Adrenal gland (tissue), 12 donors: ENCODE data around the gene GFOD1. TPM values are rescaled to one million over a fixed set of nuclear protein-coding genes. Genes with fewer than 3 reads are reported as not detected.

Source experiments
- DNase-seq, 7 donors: peaks; one replicate each; pipeline ENCODE4 v3.0.0-alpha.2; 2019 to 2020
- H3K27ac ChIP-seq, 5 donors: fragments of 200-600 bp; sonication (generic) in 4 of 5; 1 replicate in 3 of 5; 2 replicates in 2 of 5; pipeline versions ENCODE4 v1.5.1 to v1.8.0; 2016 to 2020; ENCODE audit warnings: mild to moderate bottlenecking in 1 of 5
- H3K27me3 ChIP-seq: fragments of 200-600 bp; 2 replicates; pipeline ENCODE4 v1.8.0; 2021
- H3K36me3 ChIP-seq, 2 donors: fragments of 200-600 bp; replicated peaks in 1 of 2; 1 replicate in 1 of 2; 2 replicates in 1 of 2; pipeline versions ENCODE4 v1.5.1 to v1.8.0; 2018 to 2022
- H3K4me1 ChIP-seq, 2 donors: fragments of 200-600 bp; replicated peaks in 1 of 2; 1 replicate in 1 of 2; 2 replicates in 1 of 2; pipeline versions ENCODE4 v1.5.1 to v1.8.0; 2018 to 2021
- H3K4me3 ChIP-seq, 4 donors: fragments of 200-600 bp; sonication (generic) in 3 of 4; one replicate each; pipeline ENCODE4 v1.5.1; 2016 to 2018
- H3K9me3 ChIP-seq, 3 donors: fragments of 200-600 bp; sonication (generic) in 1 of 3; replicated peaks in 1 of 3; 1 replicate in 2 of 3; 2 replicates in 1 of 3; pipeline versions ENCODE4 v1.5.1 to v1.8.0; 2016 to 2021
- CTCF ChIP-seq, 6 experiments: fragments of 450-650 bp in 4 of 6; fragments of 200-600 bp in 2 of 6; sonication (generic) in 1 of 6; IDR thresholded peaks; 1 replicate in 5 of 6; 2 replicates in 1 of 6; pipeline versions ENCODE4 v1.5.1 to v1.8.0; 2016 to 2021; ENCODE audit warnings: antibody characterized with exemption in 6 of 6, mild to moderate bottlenecking in 2 of 6, moderate library complexity in 1 of 6
- POLR2A ChIP-seq, 2 donors: fragments of 450-650 bp; IDR thresholded peaks; one replicate each; pipeline ENCODE4 v1.6.1; 2017; ENCODE audit warnings: antibody characterized with exemption in 2 of 2, mild to moderate bottlenecking in 2 of 2, moderate library complexity in 1 of 2
- WGBS, 4 donors: extraction: QIAGEN DNeasy Blood & Tissue Kit in 2 of 4; methylation state at CpG; one replicate each; pipeline versions ENCODE4 v1.1.5 to v1.1.7; 2013 to 2017; 5-methylcytosine and 5-hydroxymethylcytosine counted together
- intact Hi-C, 2 donors: fragments of 100-400 bp; cut with DNase I; formaldehyde crosslinking; loops; one replicate each; pipeline versions ENCODE4 v1.14.1 to v1.15.0; 2022 to 2023
- polyA plus RNA-seq, 3 donors: library from polyadenylated mRNA; stranded (reverse); fragments of 200-250 nt in 2 of 3; fragments of 350-450 nt in 1 of 3; fragmentation: Illumina TruSeq in 1 of 3; extraction: RNeasy Lipid Tissue Mini Kit (QIAGEN cat#74804) in 1 of 3; gene quantifications; one replicate each; pipeline ENCODE4 v1.2.3, GENCODE V29; 2013 to 2014
- total RNA-seq, 9 donors: library from RNA; depleted of rRNA in 4 of 9; stranded (reverse); fragments of >200 nt in 4 of 9; fragments of 120-200 nt in 1 of 9; fragmentation: NEBNext Ultra II Directional in 1 of 9; extraction: Animal tissue kit (Norgen Biotek cat#: 25700) in 1 of 9; gene quantifications; one replicate each; pipeline versions ENCODE4 v1.1.0 to v1.2.4, GENCODE V29; 2013 to 2023
- donor health status: healthy with polysubstance abuse.
- donor health status: Bipolar disorder and iron deficiency.
- donor health status: DM: yes; HTN: yes; CAD: no.
- donor health status: DM: no; HTN: no; CAD: no.
- donor health status: DM: no; HTN: no; CAD: no.
- donor health status: DM: yes; HTN: yes; CAD: no.

GFOD1 gene
- total and polyA plus RNA-seq, 12 donors = 1.9 to 7.7 (median 4.1) TPM

- WGBS, 4 donors = 91 to 97% (median 95%) methylated on average over 5 of the region's 5 CpGs
Observed at GRCh38 chr6:13319891-13320564, 167.4 kb downstream of the GFOD1 start.

GRCh38 chr6:13318821-13319220, 168.6 kb downstream of the GFOD1 start:
- Histone ChIP-seq H3K4me1 (no peaks in the 10 kb centered on the region), H3K4me3 (no peak overlapping the region), H3K9me3 (no peaks in the 10 kb centered on the region), H3K27me3 (no peaks in the 10 kb centered on the region), H3K36me3 (peaks cover 0 to 45% of the 10 kb centered on the region in 2 donors), H3K27ac (no peak overlapping the region)
- TF ChIP-seq CTCF (IDR thresholded peaks at IDR 0.05) = no peak
- no peak for TF ChIP-seq POLR2A (IDR thresholded peaks at IDR 0.05)
- intact Hi-C loops = no loop called here
- 75 to 87% (median 79%) methylated on average over 2 of the region's 2 CpGs for WGBS, 4 donors
- DNase-seq = no peak

More at GRCh38 chr6:13319891-13320564, 167.4 kb downstream of the GFOD1 start:
- Histone ChIP-seq H3K27me3 (no peaks in the 10 kb centered on the region), H3K9me3 (no peaks in the 10 kb centered on the region), H3K36me3 (peaks cover 0 to 46% of the 10 kb centered on the region in 2 donors), H3K4me1 (no peaks in the 10 kb centered on the region), H3K27ac (no peak overlapping the region), H3K4me3 (no peak overlapping the region)
- TF ChIP-seq POLR2A (IDR thresholded peaks at IDR 0.05) (no peak), CTCF (IDR thresholded peaks at IDR 0.05) (no peak)
- intact Hi-C loops = no loop called here
- no peak for DNase-seq

- no peak overlapping the region for H3K4me3 ChIP-seq
- WGBS, 4 donors = 96 to 100% (median 97%) methylated on average over 5 of the region's 5 CpGs
- H3K36me3 ChIP-seq = peaks cover 0 to 49% of the 10 kb centered on the region in 2 donors
- no peaks in the 10 kb centered on the region for H3K9me3 ChIP-seq
- intact Hi-C loops = no loop called here
- TF ChIP-seq POLR2A (IDR thresholded peaks at IDR 0.05) (no peak), CTCF (IDR thresholded peaks at IDR 0.05) (no peak)
- DNase-seq = no peak
- H3K27ac ChIP-seq = no peak overlapping the region
- H3K4me1 ChIP-seq = no peaks in the 10 kb centered on the region
- H3K27me3 ChIP-seq = no peaks in the 10 kb centered on the region
Observed at GRCh38 chr6:13315896-13316295, 171.5 kb downstream of the GFOD1 start.

- no peak overlapping the region for H3K27ac ChIP-seq
- DNase-seq = no peak
- peaks cover 0 to 40% of the 10 kb centered on the region in 2 donors for H3K36me3 ChIP-seq
- no peaks in the 10 kb centered on the region for H3K27me3 ChIP-seq
- TF ChIP-seq POLR2A (IDR thresholded peaks at IDR 0.05) = no peak
- TF ChIP-seq CTCF (IDR thresholded peaks at IDR 0.05) = no peak
- H3K9me3 ChIP-seq = no peaks in the 10 kb centered on the region
- H3K4me3 ChIP-seq = no peak overlapping the region
- no peaks in the 10 kb centered on the region for H3K4me1 ChIP-seq
- intact Hi-C loops = no loop called here
Observed at GRCh38 chr6:13314806-13315205, 172.6 kb downstream of the GFOD1 start.
